ENCODE results near the gene CAMK2N1. TPM values are rescaled to one million over a fixed set of nuclear protein-coding genes. Genes with fewer than 3 reads are reported as not detected.
"Not testable (repeated sequence)": the region's sequence is repeated elsewhere in the genome, so short reads cannot be mapped to it uniquely, and the experiment has no call there.

Gene CAMK2N1
- polyA plus RNA-seq, 1 experiment, result 23.5 TPM

GRCh38 chr1:20530306-20530705 is 44.3 kb upstream of the CAMK2N1 start:
- H3K4me3 ChIP-seq (ENCODE audit: low read depth, low read length), result no peak overlapping the region
- H3K36me3 ChIP-seq (ENCODE audit: control insufficient read depth, insufficient read depth, low read length), result no peaks in the 10 kb centered on the region
- TF ChIP-seq, protein P1, sequence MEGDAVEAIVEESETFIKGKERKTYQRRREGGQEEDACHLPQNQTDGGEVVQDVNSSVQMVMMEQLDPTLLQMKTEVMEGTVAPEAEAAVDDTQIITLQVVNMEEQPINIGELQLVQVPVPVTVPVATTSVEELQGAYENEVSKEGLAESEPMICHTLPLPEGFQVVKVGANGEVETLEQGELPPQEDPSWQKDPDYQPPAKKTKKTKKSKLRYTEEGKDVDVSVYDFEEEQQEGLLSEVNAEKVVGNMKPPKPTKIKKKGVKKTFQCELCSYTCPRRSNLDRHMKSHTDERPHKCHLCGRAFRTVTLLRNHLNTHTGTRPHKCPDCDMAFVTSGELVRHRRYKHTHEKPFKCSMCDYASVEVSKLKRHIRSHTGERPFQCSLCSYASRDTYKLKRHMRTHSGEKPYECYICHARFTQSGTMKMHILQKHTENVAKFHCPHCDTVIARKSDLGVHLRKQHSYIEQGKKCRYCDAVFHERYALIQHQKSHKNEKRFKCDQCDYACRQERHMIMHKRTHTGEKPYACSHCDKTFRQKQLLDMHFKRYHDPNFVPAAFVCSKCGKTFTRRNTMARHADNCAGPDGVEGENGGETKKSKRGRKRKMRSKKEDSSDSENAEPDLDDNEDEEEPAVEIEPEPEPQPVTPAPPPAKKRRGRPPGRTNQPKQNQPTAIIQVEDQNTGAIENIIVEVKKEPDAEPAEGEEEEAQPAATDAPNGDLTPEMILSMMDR (IDR thresholded peaks at IDR 0.05; ENCODE audit: insufficient read depth, low read depth, low read length), result no peak
- ChIA-PET POLR2A (no interaction called here), CTCF (interaction anchor here (1.9 kb wide), 1 partner anchor 45 kb away, joined by 8 read pairs; no protein-coding TSS in a partner anchor)
- peaks cover 35% of the 10 kb centered on the region for H3K27me3 ChIP-seq (ENCODE audit: control insufficient read depth, insufficient read depth, low read length)
- DNase-seq (ENCODE audit: low read depth), result no peak

DNA sequence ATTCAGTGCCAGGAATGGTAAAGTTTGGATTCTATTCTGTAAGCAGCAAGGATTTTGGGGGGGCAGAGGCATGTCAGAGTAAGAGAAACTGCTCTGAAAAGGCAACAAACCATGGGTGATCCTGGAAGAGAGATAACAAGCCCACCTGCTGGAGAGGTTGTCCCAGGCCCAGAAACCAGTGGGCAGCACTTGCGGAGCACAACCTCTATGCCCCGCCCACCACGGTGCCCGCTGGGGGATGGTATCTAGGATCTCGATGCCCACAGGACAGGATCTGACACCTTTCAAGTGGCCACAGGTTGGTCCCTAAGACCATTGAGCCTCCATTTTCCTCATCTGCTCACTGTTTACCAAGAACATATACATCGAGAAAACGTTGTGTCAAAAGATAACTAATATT is 42.2 kb upstream of the CAMK2N1 start:
- POLR2A ChIA-PET, result no interaction called here
- CTCF ChIA-PET, result interaction anchor here (1.2 to 5.8 kb wide), 2 partner anchors 10 to 113 kb away, joined by 4 to 59 read pairs; no protein-coding TSS in a partner anchor
- H3K4me3 ChIP-seq (ENCODE audit: low read depth, low read length), result no peak overlapping the region
- peaks cover 20% of the 10 kb centered on the region for H3K27me3 ChIP-seq (ENCODE audit: control insufficient read depth, insufficient read depth, low read length)
- TF ChIP-seq, protein P1 (IDR thresholded peaks at IDR 0.05; ENCODE audit: insufficient read depth, low read depth, low read length), result no peak
- DNase-seq (ENCODE audit: low read depth), result no peak
- H3K36me3 ChIP-seq (ENCODE audit: control insufficient read depth, insufficient read depth, low read length), result no peaks in the 10 kb centered on the region

DNA sequence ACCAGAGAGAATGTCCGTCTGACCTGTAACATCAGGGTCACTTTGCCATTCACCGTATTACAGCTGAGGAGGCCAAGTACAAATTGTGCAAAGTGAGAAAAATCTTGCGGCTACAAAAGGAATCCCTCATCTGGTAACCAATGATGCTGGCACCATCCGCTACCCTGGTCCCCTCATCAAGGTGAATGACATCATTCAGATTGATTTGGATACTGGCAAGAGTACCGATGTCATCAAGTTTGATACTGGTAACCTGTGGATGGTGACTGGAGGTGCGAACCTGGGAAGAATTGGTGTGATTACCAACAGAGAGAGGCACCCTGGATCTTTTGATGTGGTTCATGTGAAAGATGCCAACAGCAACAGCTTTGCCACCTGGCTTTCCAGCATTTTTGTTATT is 40.3 kb upstream of the CAMK2N1 start:
- ChIA-PET CTCF (interaction anchor here (1.3 to 5.8 kb wide), 2 partner anchors 9 to 115 kb away, joined by 3 to 59 read pairs; no protein-coding TSS in a partner anchor), POLR2A (no interaction called here)
- Histone ChIP-seq H3K27me3 (ENCODE audit: control insufficient read depth, insufficient read depth, low read length) (peaks cover 20% of the 10 kb centered on the region), H3K4me3 (ENCODE audit: low read depth, low read length) (no peak overlapping the region), H3K36me3 (ENCODE audit: control insufficient read depth, insufficient read depth, low read length) (no peaks in the 10 kb centered on the region)
- TF ChIP-seq, protein P1 (IDR thresholded peaks at IDR 0.05; ENCODE audit: insufficient read depth, low read depth, low read length), result no peak
- DNase-seq (ENCODE audit: low read depth), result no peak

GRCh38 chr1:20521960-20522861 is 36.2 kb upstream of the CAMK2N1 start:
- Histone ChIP-seq H3K27me3 (ENCODE audit: control insufficient read depth, insufficient read depth, low read length) (peaks cover 7% of the 10 kb centered on the region), H3K36me3 (ENCODE audit: control insufficient read depth, insufficient read depth, low read length) (no peaks in the 10 kb centered on the region), H3K4me3 (ENCODE audit: low read depth, low read length) (no peak overlapping the region)
- DNase-seq (ENCODE audit: low read depth), result no peak
- ChIA-PET CTCF (interaction anchor here (0.8 to 5.8 kb wide), 11 partner anchors 9 to 175 kb away, joined by 3 to 59 read pairs (median 5); partner anchors contain the start of gene PINK1), POLR2A (no interaction called here)
- TF ChIP-seq, protein P1 (IDR thresholded peaks at IDR 0.05; ENCODE audit: insufficient read depth, low read depth, low read length), result peak; percentile 92

- not testable (repeated sequence) for H3K27me3 ChIP-seq (ENCODE audit: control insufficient read depth, insufficient read depth, low read length); H3K4me3 ChIP-seq (ENCODE audit: low read depth, low read length); DNase-seq (ENCODE audit: low read depth); H3K36me3 ChIP-seq (ENCODE audit: control insufficient read depth, insufficient read depth, low read length)
- ChIA-PET POLR2A (interaction anchor here (0.6 kb wide), 1 partner anchor 11 kb away, joined by 4 read pairs; no protein-coding TSS in a partner anchor), CTCF (interaction anchor here (2.0 kb wide), 1 partner anchor 113 kb away, joined by 9 read pairs; the partner anchor contains the start of gene PINK1)
Observed at GRCh38 chr1:20519609-20520262, 33.7 kb upstream of the CAMK2N1 start.
